Activated B cell treated with CpG ODN at 0.5 μM for 24 hours (primary cell): Measurements from ENCODE around the gene CHST8. TPM values are rescaled to one million over a fixed set of nuclear protein-coding genes. Genes with fewer than 3 reads are reported as not detected.

ENCODE experiments used
- ATAC-seq: fragments of 200-7000 bp; cut with Tn5 transposase; one replicate; pipeline ENCODE4 v1.10.0; 2021; ENCODE audit warnings: low read depth, mild to moderate bottlenecking, moderate library complexity
- CTCF ChIA-PET: fragments of 350-600 bp; sonication (Branson Sonifier 250); formaldehyde crosslinking; loops from one replicate; lab custom pipeline; 2021; ENCODE audit warnings: antibody characterized with exemption; lab: Charles Lee
- POLR2A ChIA-PET: fragments of 350-600 bp; sonication (Branson Sonifier 250); formaldehyde crosslinking; loops from one replicate; lab custom pipeline; 2021; ENCODE audit warnings: antibody characterized with exemption; lab: Charles Lee
- DNase-seq: peaks from one replicate; pipeline ENCODE4 v3.0.0; 2022
- H3K27ac Mint-ChIP-seq: one replicate; pipeline ENCODE4 v1.8.0; 2020; ENCODE audit warnings: mixed read lengths
- H3K27me3 Mint-ChIP-seq: one replicate; pipeline ENCODE4 v1.8.0; 2021; ENCODE audit warnings: mixed read lengths
- H3K36me3 Mint-ChIP-seq: one replicate; pipeline ENCODE4 v1.8.0; 2021; ENCODE audit warnings: low read depth, mixed read lengths
- H3K4me1 Mint-ChIP-seq: one replicate; pipeline ENCODE4 v1.8.0; 2021; ENCODE audit warnings: mixed read lengths
- H3K4me3 Mint-ChIP-seq: one replicate; pipeline ENCODE4 v1.8.0; 2020; ENCODE audit warnings: mild to moderate bottlenecking, mixed read lengths
- H3K9me3 Mint-ChIP-seq: one replicate; pipeline ENCODE4 v1.8.0; 2020; ENCODE audit warnings: mixed read lengths
- intact Hi-C: fragments of 100-400 bp; cut with micrococcal nuclease; formaldehyde crosslinking; loops from one replicate; pipeline ENCODE4 v1.15.1; 2024
- total RNA-seq: library from RNA; stranded (reverse); gene quantifications from 2 replicates; pipeline ENCODE4 v1.2.3, GENCODE V29; 2022
- TF ChIP-seq, protein P1 (sequence below): fragments of 200-600 bp; IDR thresholded peaks from one replicate; pipeline ENCODE4 v1.8.0; 2022; ENCODE audit warnings: antibody characterized with exemption, mild to moderate bottlenecking

CHST8 gene
- total RNA-seq, 1 donor from 2014 or later: not detected

DNA sequence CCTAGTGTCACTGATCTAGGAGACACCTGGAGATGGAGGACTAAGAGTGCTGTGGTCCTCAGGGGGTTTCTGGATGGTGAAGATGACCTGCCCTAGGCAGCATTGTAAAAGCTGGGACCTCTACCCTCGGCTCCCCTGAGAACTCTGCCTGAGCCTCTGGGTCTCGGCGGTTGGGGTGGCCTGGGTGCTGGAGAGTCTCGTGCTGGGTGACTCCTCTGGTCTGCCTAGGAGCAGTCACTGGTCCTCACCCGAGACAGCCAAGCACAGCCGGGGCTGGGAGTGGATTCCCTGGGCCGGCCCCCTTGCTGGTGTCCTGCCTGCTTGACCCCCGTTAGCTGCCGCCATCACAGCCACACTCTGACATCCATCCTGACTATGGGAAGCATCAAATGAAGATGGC, 181.6 kb downstream of the CHST8 start:
- Mint-ChIP-seq H3K27me3 (peaks cover 4% of the 10 kb centered on the region), H3K4me3 (no peak overlapping the region), H3K4me1 (no peaks in the 10 kb centered on the region), H3K36me3 (no peaks in the 10 kb centered on the region), H3K9me3 (no peaks in the 10 kb centered on the region), H3K27ac (no peak overlapping the region)
- TF ChIP-seq, protein P1, sequence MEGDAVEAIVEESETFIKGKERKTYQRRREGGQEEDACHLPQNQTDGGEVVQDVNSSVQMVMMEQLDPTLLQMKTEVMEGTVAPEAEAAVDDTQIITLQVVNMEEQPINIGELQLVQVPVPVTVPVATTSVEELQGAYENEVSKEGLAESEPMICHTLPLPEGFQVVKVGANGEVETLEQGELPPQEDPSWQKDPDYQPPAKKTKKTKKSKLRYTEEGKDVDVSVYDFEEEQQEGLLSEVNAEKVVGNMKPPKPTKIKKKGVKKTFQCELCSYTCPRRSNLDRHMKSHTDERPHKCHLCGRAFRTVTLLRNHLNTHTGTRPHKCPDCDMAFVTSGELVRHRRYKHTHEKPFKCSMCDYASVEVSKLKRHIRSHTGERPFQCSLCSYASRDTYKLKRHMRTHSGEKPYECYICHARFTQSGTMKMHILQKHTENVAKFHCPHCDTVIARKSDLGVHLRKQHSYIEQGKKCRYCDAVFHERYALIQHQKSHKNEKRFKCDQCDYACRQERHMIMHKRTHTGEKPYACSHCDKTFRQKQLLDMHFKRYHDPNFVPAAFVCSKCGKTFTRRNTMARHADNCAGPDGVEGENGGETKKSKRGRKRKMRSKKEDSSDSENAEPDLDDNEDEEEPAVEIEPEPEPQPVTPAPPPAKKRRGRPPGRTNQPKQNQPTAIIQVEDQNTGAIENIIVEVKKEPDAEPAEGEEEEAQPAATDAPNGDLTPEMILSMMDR: no peak
- ChIA-PET CTCF (no interaction called here), POLR2A (no interaction called here)
- DNase-seq: no peak
- ATAC-seq: no peak
- intact Hi-C loops: no loop called here

DNA sequence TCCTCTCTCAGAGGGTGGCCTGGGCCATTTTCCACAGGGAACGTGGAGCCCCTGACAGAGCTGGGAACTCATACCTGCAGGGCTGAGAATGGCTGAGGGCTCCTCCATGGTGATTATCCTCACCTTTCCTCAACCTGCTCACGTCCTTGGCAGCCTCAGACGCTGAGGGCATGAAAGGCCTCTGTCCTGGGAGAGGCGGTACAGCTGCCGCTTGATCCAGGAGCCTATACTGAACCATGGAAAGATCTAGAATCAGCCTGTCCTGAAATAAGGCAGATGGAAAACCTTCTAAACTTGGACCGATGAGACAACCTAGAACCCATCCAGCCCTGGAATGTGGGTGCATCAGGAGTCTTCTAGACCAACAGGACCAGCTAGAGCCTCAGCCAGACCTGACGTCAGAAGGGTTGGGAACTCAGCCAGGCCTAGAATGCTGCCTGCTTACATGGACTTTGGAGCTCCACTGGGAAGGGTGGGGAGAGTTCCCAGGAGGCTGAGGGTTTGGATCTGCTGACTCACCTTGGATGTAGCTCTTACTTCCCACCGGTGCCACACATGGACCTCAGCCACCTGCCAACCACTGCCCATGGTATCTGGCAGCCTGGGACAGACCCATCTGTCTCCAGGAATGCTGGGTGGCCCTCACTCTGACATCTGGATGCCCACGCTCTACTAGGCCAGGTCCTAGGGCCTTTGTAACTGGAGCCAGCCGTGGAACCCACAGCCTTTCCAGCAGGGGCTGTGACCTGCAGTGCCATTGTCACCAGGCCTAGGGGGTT, 182.5 kb downstream of the CHST8 start:
- Mint-ChIP-seq H3K4me3 (no peak overlapping the region), H3K27ac (no peak overlapping the region), H3K9me3 (no peaks in the 10 kb centered on the region), H3K36me3 (no peaks in the 10 kb centered on the region), H3K4me1 (no peaks in the 10 kb centered on the region), H3K27me3 (no peaks in the 10 kb centered on the region)
- CTCF ChIA-PET: no interaction called here
- DNase-seq (no peak), ATAC-seq (no peak)
- POLR2A ChIA-PET: no interaction called here
- intact Hi-C loops: no loop called here
- TF ChIP-seq, protein P1: no peak

DNA sequence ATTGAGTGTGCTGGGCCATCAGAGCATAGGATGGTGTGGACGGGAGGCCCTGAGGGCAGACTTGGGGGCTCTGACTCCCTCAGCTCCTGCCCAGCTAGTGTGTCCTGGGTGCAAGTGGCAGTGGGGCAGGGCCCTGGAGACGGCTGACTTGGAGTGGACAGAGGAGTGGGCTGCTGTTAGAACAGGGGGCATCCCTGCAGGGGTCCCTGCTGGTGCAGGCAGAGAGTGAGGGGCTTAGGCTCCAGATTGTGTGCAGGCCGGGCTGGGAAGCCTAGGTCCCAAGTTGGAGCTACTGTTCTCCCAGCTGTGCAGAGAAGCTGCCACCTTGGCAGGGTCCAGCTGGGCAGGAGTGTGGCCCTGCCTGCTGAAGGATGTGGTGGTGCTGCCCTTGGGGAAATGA, 183.6 kb downstream of the CHST8 start:
- CTCF ChIA-PET: no interaction called here
- DNase-seq: no peak
- H3K4me1 Mint-ChIP-seq: no peaks in the 10 kb centered on the region
- ATAC-seq: no peak
- POLR2A ChIA-PET: no interaction called here
- TF ChIP-seq, protein P1: no peak
- no peaks in the 10 kb centered on the region for H3K9me3 Mint-ChIP-seq
- no peaks in the 10 kb centered on the region for H3K36me3 Mint-ChIP-seq
- no peak overlapping the region for H3K4me3 Mint-ChIP-seq
- no peak overlapping the region for H3K27ac Mint-ChIP-seq
- no peaks in the 10 kb centered on the region for H3K27me3 Mint-ChIP-seq
- intact Hi-C loops: no loop called here

DNA sequence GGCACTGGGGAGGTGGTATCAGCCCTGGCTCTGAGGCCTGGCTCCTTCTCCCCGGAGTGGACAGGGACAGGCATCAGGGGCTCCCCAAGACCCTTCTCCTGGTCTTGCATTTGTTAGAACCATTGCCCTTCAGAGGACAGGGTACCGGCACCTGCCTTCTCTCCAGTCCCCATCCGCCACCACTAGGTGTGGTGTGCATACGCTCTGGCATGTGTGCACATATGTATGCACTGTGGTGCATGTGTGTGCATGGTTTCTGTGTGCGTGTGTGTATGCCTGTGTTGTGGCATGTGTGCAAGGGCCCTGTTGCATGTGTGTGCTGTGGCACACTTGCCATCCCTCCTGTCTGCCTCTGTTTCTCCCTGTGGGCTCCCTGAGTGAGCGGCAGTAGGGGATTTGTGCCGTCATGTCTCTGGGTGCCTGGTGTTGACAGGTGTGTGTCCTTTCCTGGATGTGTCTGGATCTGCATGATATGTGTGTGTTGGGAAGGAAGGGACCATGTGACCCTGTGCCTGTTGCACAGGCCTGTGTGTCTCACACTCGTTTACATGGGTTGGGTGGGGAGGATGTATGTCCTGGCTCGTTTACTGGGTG, 184.2 kb downstream of the CHST8 start:
- TF ChIP-seq, protein P1: no peak
- ChIA-PET POLR2A (no interaction called here), CTCF (no interaction called here)
- ATAC-seq (no peak), DNase-seq (no peak)
- no peaks in the 10 kb centered on the region for H3K27me3 Mint-ChIP-seq
- intact Hi-C loops: no loop called here
- no peaks in the 10 kb centered on the region for H3K36me3 Mint-ChIP-seq
- no peaks in the 10 kb centered on the region for H3K4me1 Mint-ChIP-seq
- no peak overlapping the region for H3K4me3 Mint-ChIP-seq
- H3K9me3 Mint-ChIP-seq: no peaks in the 10 kb centered on the region
- H3K27ac Mint-ChIP-seq: no peak overlapping the region

DNA sequence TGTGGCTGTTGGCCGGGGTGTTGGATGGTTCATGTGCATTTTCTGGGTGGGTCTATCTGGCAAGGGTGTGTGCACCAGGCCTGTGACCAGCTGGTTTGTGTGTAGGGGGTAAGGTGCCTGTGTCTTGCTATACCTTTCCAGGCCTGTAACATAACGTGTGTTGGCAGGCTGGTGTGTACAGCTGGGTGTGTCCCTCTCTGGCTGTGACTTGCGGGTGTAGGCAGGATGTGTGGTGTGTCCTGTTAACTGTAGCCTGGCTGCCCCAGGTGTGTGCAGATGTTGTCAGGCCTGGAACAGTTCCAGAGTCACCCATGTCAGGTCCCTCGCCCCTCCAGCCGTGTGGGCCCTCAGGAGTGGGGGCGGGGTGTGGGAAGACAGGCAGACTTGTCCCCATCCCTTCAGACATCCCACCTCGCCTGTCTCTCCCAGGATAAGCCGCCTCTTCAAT, 184.7 kb downstream of the CHST8 start:
- H3K4me3 Mint-ChIP-seq: no peak overlapping the region

More for the DNA sequence above, 184.7 kb downstream of the CHST8 start:
- ATAC-seq: no peak
- ChIA-PET POLR2A (no interaction called here), CTCF (no interaction called here)
- no peak overlapping the region for H3K27ac Mint-ChIP-seq
- H3K9me3 Mint-ChIP-seq: no peaks in the 10 kb centered on the region
- intact Hi-C loops: no loop called here
- DNase-seq: no peak
- no peaks in the 10 kb centered on the region for H3K27me3 Mint-ChIP-seq
- H3K36me3 Mint-ChIP-seq: no peaks in the 10 kb centered on the region
- TF ChIP-seq, protein P1: no peak
- H3K4me1 Mint-ChIP-seq: no peaks in the 10 kb centered on the region
